ENCODE measurements around the gene DOCK2. TPM values are rescaled to one million over a fixed set of nuclear protein-coding genes. Genes with fewer than 3 reads are reported as not detected.
"Not testable (repeated sequence)": the region's sequence is repeated elsewhere in the genome, so short reads cannot be mapped to it uniquely, and the experiment has no call there.

Gene DOCK2
- total RNA-seq, 1 donor from 2014 or later, result 3.9 TPM

DNA sequence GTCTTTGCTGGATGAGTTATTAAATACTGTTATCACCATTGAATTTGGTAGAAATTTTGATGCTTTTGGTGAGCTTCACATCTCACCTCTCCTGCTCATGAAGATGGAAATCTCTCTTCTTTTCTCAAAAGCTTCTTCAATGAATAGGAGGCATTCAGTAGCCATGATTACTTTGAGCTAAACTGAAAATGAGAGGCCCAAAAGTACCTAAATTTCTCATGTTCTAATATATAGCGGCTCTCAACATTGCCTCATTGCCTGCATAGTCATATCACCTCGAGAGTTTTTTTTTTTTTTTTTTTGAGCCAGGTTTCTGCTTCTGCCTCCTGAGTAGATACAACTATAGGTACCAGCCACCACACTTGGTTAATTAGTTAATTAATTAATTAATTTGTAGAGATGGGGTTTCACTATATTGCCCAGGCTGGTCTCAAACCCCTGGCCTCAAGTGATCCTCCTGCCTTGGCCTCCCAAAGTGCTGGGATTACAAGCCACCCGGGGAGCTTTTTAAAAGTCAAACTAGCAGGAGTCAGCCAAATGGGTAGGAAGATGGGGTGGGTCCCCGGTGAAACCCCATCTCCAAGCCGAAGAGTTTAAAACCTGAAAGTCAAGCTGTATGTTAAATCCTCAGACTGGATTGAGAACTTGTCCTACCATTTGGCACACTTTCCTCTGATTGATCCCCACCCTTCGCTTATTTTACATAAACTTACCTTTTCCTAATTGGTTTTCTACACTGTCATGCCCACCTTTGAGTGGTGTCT lies 169.0 kb downstream of the DOCK2 start:
- no peaks in the 10 kb centered on the region for H3K36me3 ChIP-seq (ENCODE audit: control insufficient read depth, insufficient read depth, low read length)
- DNase-seq (ENCODE audit: low read depth), result no peak
- TF ChIP-seq, protein P1, sequence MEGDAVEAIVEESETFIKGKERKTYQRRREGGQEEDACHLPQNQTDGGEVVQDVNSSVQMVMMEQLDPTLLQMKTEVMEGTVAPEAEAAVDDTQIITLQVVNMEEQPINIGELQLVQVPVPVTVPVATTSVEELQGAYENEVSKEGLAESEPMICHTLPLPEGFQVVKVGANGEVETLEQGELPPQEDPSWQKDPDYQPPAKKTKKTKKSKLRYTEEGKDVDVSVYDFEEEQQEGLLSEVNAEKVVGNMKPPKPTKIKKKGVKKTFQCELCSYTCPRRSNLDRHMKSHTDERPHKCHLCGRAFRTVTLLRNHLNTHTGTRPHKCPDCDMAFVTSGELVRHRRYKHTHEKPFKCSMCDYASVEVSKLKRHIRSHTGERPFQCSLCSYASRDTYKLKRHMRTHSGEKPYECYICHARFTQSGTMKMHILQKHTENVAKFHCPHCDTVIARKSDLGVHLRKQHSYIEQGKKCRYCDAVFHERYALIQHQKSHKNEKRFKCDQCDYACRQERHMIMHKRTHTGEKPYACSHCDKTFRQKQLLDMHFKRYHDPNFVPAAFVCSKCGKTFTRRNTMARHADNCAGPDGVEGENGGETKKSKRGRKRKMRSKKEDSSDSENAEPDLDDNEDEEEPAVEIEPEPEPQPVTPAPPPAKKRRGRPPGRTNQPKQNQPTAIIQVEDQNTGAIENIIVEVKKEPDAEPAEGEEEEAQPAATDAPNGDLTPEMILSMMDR (IDR thresholded peaks at IDR 0.05; ENCODE audit: insufficient read depth, low read length, poor library complexity, severe bottlenecking), result no peak
- no peaks in the 10 kb centered on the region for H3K27me3 ChIP-seq (ENCODE audit: control insufficient read depth, insufficient read depth, low read length)
- no peak overlapping the region for H3K4me3 ChIP-seq (ENCODE audit: low read depth, low read length)

DNA sequence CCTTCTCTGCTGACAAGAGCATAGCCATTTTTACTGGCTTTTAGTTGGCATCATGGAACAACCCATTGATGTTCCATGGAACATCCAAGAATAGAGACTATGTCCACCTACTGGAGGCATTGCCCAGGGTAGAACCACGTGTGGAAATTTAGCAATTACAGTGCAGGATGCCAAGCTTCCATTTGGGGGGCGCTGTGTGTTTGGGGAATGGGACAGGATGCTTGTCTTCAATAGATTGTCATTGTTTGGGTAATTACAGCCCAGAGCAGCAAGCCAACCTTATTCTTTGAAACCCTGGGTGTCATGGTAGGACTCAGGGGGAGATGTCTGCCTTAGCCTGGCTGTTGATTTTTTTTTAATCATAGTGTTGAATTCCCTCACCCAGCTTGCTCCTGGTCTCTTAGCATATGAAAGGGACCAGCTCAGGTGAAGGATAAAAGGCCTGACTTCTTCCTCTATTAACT lies 171.1 kb downstream of the DOCK2 start:
- Histone ChIP-seq H3K27me3 (ENCODE audit: control insufficient read depth, insufficient read depth, low read length) (no peaks in the 10 kb centered on the region), H3K36me3 (ENCODE audit: control insufficient read depth, insufficient read depth, low read length) (no peaks in the 10 kb centered on the region), H3K4me3 (ENCODE audit: low read depth, low read length) (no peak overlapping the region)
- no peak for DNase-seq (ENCODE audit: low read depth)
- TF ChIP-seq, protein P1 (IDR thresholded peaks at IDR 0.05; ENCODE audit: insufficient read depth, low read length, poor library complexity, severe bottlenecking), result no peak

DNA sequence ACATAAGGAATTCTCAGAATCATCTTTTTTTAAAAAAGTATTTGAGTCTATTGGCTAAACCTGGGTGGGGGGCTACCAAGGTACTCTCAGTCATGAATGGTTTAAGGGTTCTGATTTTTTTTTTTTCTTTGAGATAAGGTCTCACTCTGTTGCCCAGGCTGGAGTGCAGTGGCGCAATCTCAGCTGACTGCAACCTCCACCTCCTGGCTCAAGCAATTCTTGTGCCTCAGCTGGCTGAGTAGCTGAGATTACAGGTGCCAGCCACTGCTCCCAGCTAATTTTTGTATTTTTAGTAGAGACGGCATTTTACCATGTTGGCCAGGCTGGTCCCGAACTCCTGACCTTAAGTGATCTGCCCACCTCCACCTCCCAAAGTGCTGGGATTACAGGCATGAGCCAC lies 171.8 kb downstream of the DOCK2 start:
- H3K27me3 ChIP-seq (ENCODE audit: control insufficient read depth, insufficient read depth, low read length); DNase-seq (ENCODE audit: low read depth); H3K36me3 ChIP-seq (ENCODE audit: control insufficient read depth, insufficient read depth, low read length); H3K4me3 ChIP-seq (ENCODE audit: low read depth, low read length): not testable (repeated sequence)

DNA sequence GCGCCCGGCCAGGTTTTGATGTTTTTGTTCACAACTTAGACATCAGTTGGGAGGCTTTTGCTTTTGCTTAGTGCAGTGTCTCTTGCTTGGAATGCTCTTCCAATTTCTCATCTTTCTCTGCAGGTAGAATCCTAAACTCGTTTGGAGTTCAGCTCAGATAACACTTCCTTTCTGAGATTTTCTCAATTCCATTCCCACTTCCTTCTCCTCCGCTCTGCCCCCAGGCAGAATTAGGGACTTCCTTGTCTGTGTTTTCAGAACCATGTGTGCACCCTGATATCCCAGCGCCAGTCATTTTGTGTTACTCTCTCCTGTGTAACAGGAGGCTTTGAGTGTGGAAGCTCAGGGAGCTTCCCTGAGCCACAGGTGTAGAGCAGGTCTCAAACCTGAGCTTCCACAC lies 172.2 kb downstream of the DOCK2 start:
- no peaks in the 10 kb centered on the region for H3K27me3 ChIP-seq (ENCODE audit: control insufficient read depth, insufficient read depth, low read length)
- no peaks in the 10 kb centered on the region for H3K36me3 ChIP-seq (ENCODE audit: control insufficient read depth, insufficient read depth, low read length)
- TF ChIP-seq, protein P1 (IDR thresholded peaks at IDR 0.05; ENCODE audit: insufficient read depth, low read length, poor library complexity, severe bottlenecking), result no peak
- no peak overlapping the region for H3K4me3 ChIP-seq (ENCODE audit: low read depth, low read length)
- no peak for DNase-seq (ENCODE audit: low read depth)

DNA sequence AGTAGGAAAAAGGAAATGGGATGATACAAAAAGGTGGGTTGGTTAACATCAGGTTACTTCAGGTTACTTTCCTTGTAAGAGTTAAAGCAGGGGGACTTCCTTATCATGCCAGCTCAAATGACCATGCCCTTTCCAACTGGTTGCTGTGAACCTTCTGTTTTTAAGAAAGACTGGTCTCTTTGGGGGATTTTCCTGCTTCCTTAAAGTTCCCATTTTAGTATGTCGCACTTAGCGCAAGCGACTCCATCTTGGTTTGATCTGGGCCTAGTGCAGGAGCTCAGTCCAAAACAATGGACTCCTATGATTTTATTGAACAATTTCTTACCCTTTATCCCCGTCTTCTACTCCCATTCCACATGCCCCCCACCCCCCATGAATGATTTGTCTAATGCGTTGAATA lies 173.4 kb downstream of the DOCK2 start:
- no peaks in the 10 kb centered on the region for H3K36me3 ChIP-seq (ENCODE audit: control insufficient read depth, insufficient read depth, low read length)
- H3K4me3 ChIP-seq (ENCODE audit: low read depth, low read length), result no peak overlapping the region
- no peak for DNase-seq (ENCODE audit: low read depth)
- TF ChIP-seq, protein P1 (IDR thresholded peaks at IDR 0.05; ENCODE audit: insufficient read depth, low read length, poor library complexity, severe bottlenecking), result no peak
- no peaks in the 10 kb centered on the region for H3K27me3 ChIP-seq (ENCODE audit: control insufficient read depth, insufficient read depth, low read length)

DNA sequence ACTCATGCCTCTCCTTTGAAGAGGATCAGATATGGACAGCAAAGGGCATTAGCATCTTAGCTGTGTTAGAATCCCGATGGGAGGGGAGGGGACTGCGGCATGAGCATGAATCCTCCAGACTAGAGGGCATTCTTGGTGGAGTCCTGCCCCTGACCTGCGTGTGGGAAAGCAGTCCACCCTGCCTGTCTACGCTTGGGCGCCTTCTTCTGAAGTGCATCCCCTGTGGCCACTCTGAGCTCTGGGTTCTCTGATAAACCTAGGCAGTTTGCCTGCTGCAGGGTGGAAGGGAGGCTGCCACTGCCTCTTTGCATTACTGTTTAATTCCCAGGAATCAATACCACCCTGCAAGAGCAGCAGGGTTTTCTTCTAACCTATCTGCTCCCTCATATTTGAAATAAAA lies 173.9 kb downstream of the DOCK2 start:
- Histone ChIP-seq H3K4me3 (ENCODE audit: low read depth, low read length) (no peak overlapping the region), H3K36me3 (ENCODE audit: control insufficient read depth, insufficient read depth, low read length) (no peaks in the 10 kb centered on the region), H3K27me3 (ENCODE audit: control insufficient read depth, insufficient read depth, low read length) (no peaks in the 10 kb centered on the region)
- no peak for DNase-seq (ENCODE audit: low read depth)
- TF ChIP-seq, protein P1 (IDR thresholded peaks at IDR 0.05; ENCODE audit: insufficient read depth, low read length, poor library complexity, severe bottlenecking), result no peak
